Adrenal gland (tissue), 12 donors: ENCODE results near the gene HIF1AN. TPM values are rescaled to one million over a fixed set of nuclear protein-coding genes. Genes with fewer than 3 reads are reported as not detected.

Source experiments
- DNase-seq, 7 donors: peaks; one replicate each; pipeline ENCODE4 v3.0.0-alpha.2; 2019 to 2020
- H3K27ac ChIP-seq, 5 donors: fragments of 200-600 bp; sonication (generic) in 4 of 5; 1 replicate in 3 of 5; 2 replicates in 2 of 5; pipeline versions ENCODE4 v1.5.1 to v1.8.0; 2016 to 2020; ENCODE audit warnings: mild to moderate bottlenecking in 1 of 5
- H3K27me3 ChIP-seq: fragments of 200-600 bp; 2 replicates; pipeline ENCODE4 v1.8.0; 2021
- H3K36me3 ChIP-seq, 2 donors: fragments of 200-600 bp; replicated peaks in 1 of 2; 1 replicate in 1 of 2; 2 replicates in 1 of 2; pipeline versions ENCODE4 v1.5.1 to v1.8.0; 2018 to 2022
- H3K4me1 ChIP-seq, 2 donors: fragments of 200-600 bp; replicated peaks in 1 of 2; 1 replicate in 1 of 2; 2 replicates in 1 of 2; pipeline versions ENCODE4 v1.5.1 to v1.8.0; 2018 to 2021
- H3K4me3 ChIP-seq, 4 donors: fragments of 200-600 bp; sonication (generic) in 3 of 4; one replicate each; pipeline ENCODE4 v1.5.1; 2016 to 2018
- H3K9me3 ChIP-seq, 3 donors: fragments of 200-600 bp; sonication (generic) in 1 of 3; replicated peaks in 1 of 3; 1 replicate in 2 of 3; 2 replicates in 1 of 3; pipeline versions ENCODE4 v1.5.1 to v1.8.0; 2016 to 2021
- POLR2A ChIP-seq, 2 donors: fragments of 450-650 bp; IDR thresholded peaks; one replicate each; pipeline ENCODE4 v1.6.1; 2017; ENCODE audit warnings: antibody characterized with exemption in 2 of 2, mild to moderate bottlenecking in 2 of 2, moderate library complexity in 1 of 2
- WGBS, 4 donors: extraction: QIAGEN DNeasy Blood & Tissue Kit in 2 of 4; methylation state at CpG; one replicate each; pipeline versions ENCODE4 v1.1.5 to v1.1.7; 2013 to 2017; 5-methylcytosine and 5-hydroxymethylcytosine counted together
- intact Hi-C, 2 donors: fragments of 100-400 bp; cut with DNase I; formaldehyde crosslinking; loops; one replicate each; pipeline versions ENCODE4 v1.14.1 to v1.15.0; 2022 to 2023
- polyA plus RNA-seq, 3 donors: library from polyadenylated mRNA; stranded (reverse); fragments of 200-250 nt in 2 of 3; fragments of 350-450 nt in 1 of 3; fragmentation: Illumina TruSeq in 1 of 3; extraction: RNeasy Lipid Tissue Mini Kit (QIAGEN cat#74804) in 1 of 3; gene quantifications; one replicate each; pipeline ENCODE4 v1.2.3, GENCODE V29; 2013 to 2014
- total RNA-seq, 9 donors: library from RNA; depleted of rRNA in 4 of 9; stranded (reverse); fragments of >200 nt in 4 of 9; fragments of 120-200 nt in 1 of 9; fragmentation: NEBNext Ultra II Directional in 1 of 9; extraction: Animal tissue kit (Norgen Biotek cat#: 25700) in 1 of 9; gene quantifications; one replicate each; pipeline versions ENCODE4 v1.1.0 to v1.2.4, GENCODE V29; 2013 to 2023
- TF ChIP-seq, protein P1 (sequence below), 6 experiments: fragments of 450-650 bp in 4 of 6; fragments of 200-600 bp in 2 of 6; sonication (generic) in 1 of 6; IDR thresholded peaks; 1 replicate in 5 of 6; 2 replicates in 1 of 6; pipeline versions ENCODE4 v1.5.1 to v1.8.0; 2016 to 2021; ENCODE audit warnings: antibody characterized with exemption in 6 of 6, mild to moderate bottlenecking in 2 of 6, moderate library complexity in 1 of 6
- donor health status: healthy with polysubstance abuse.
- donor health status: Bipolar disorder and iron deficiency.
- donor health status: DM: yes; HTN: yes; CAD: no.
- donor health status: DM: no; HTN: no; CAD: no.
- donor health status: DM: no; HTN: no; CAD: no.
- donor health status: DM: yes; HTN: yes; CAD: no.

The HIF1AN gene
- total and polyA plus RNA-seq, 12 donors = 6.7 to 46.4 (median 20.0) TPM

DNA sequence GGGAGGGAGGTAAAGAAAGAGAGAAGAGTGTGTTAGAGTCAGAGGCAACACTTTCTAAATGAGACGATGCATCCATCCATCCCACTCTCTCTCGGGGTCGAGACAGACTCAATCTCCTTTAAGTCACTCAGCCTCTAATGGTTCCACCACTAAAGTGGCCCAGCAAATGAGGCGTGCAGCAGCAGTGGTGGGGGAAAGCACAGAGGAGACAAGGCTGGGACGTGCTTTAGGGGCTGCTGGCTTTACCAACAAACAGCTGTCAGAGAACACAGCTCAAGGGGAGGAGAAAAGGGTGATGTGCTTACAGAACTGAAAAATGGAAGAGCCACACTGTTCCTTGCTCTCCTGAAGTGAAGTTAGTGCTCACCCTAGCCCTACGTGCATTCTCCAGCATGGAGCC lies 11.5 kb upstream of the HIF1AN start:
- 88 to 93% (median 92%) methylated on average over 6 of the region's 6 CpGs for whole genome bisulfite sequencing, 4 donors
- no peaks in the 10 kb centered on the region for H3K27me3 ChIP-seq
- DNase-seq = no peak
- TF ChIP-seq POLR2A (IDR thresholded peaks at IDR 0.05) = no peak
- TF ChIP-seq, protein P1, sequence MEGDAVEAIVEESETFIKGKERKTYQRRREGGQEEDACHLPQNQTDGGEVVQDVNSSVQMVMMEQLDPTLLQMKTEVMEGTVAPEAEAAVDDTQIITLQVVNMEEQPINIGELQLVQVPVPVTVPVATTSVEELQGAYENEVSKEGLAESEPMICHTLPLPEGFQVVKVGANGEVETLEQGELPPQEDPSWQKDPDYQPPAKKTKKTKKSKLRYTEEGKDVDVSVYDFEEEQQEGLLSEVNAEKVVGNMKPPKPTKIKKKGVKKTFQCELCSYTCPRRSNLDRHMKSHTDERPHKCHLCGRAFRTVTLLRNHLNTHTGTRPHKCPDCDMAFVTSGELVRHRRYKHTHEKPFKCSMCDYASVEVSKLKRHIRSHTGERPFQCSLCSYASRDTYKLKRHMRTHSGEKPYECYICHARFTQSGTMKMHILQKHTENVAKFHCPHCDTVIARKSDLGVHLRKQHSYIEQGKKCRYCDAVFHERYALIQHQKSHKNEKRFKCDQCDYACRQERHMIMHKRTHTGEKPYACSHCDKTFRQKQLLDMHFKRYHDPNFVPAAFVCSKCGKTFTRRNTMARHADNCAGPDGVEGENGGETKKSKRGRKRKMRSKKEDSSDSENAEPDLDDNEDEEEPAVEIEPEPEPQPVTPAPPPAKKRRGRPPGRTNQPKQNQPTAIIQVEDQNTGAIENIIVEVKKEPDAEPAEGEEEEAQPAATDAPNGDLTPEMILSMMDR (IDR thresholded peaks at IDR 0.05) = no peak
- H3K9me3 ChIP-seq = no peaks in the 10 kb centered on the region
- peaks cover 0 to 42% of the 10 kb centered on the region in 2 donors for H3K36me3 ChIP-seq
- H3K27ac ChIP-seq = no peak overlapping the region
- H3K4me1 ChIP-seq = peaks cover 18 to 32% of the 10 kb centered on the region in 2 donors
- H3K4me3 ChIP-seq = no peak overlapping the region
- intact Hi-C loops = loop anchor here in 1 of 2 donors (10.0 kb wide), 1 partner anchor 189 kb away; the partner anchor contains the start of gene PKD2L1

DNA sequence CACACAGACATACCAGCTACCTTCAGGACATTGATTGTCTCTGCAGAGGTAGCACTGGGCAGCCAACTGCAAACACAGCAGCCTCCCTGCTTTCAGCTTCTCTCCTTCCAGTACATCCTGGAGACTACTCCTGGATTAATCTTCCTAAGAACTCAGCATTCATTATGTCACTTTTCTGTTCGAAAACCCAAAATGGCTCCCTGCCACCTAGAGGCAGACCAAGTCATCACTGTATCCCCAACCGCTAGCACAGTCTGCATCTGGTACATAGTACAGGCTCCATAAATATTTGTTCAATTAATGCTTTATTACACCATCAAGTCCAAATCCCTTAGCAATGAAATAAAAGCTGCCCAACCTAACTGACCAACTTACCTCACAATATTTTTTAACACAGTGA lies 11.1 kb upstream of the HIF1AN start:
- intact Hi-C loops = loop anchor here in 1 of 2 donors (10.0 kb wide), 1 partner anchor 190 kb away; the partner anchor contains the start of gene PKD2L1
- 79 to 88% (median 86%) methylated on average over 2 of the region's 2 CpGs for WGBS, 4 donors
- H3K9me3 ChIP-seq = no peaks in the 10 kb centered on the region
- DNase-seq = no peak
- no peak overlapping the region for H3K27ac ChIP-seq
- H3K4me3 ChIP-seq = no peak overlapping the region
- H3K4me1 ChIP-seq = peaks cover 18 to 29% of the 10 kb centered on the region in 2 donors
- H3K27me3 ChIP-seq = no peaks in the 10 kb centered on the region
- H3K36me3 ChIP-seq = peaks cover 0 to 42% of the 10 kb centered on the region in 2 donors
- TF ChIP-seq, protein P1 (IDR thresholded peaks at IDR 0.05) = no peak
- no peak for TF ChIP-seq POLR2A (IDR thresholded peaks at IDR 0.05)

DNA sequence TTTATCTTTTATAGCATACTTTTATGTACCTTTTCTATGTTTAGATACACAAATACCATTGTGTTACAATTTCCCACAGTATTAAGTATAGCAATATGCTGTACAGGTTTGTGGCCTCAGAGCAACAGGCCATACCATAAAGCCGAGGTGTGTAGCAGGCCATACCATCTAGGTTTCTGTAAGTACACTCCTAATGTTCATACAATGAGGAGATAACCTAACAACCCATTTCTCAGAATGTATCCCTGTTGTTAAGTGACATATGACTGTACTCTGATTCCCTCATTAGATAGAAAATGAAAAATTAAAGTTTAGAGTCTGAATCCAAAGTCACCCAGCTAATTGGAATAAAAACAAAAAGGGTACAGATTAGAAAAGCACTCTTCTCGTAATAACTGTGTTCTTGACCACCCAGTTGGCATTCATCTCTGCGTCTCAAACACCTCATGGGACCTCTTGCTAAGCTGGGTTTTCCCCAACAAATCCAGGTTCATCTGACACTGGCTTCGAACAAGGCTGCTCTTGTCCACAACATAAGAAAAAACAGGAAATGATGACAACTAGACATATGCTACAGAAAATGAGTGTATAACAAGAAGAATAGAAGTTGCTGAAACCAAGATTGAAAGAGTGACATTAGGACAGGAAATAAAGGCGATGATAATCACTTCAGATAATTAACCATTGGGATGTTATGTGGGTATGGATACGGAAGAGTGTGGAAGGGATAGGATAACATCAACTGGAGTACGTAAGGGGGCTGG lies 7.4 kb upstream of the HIF1AN start:
- intact Hi-C loops = loop anchor here in 1 of 2 donors (10.0 kb wide), 1 partner anchor 194 kb away; the partner anchor contains the start of gene PKD2L1
- H3K27me3 ChIP-seq = no peaks in the 10 kb centered on the region
- H3K4me1 ChIP-seq = peaks cover 18 to 25% of the 10 kb centered on the region in 2 donors
- 49 to 59% (median 54%) methylated on average over 7 of the region's 7 CpGs for WGBS, 4 donors
- DNase-seq = no peak
- peak overlapping the region in 2 of 4 donors; percentile 58 to 87 for H3K4me3 ChIP-seq
- H3K27ac ChIP-seq = peak overlapping the region in 1 of 5 donors; percentile 72
- TF ChIP-seq POLR2A (IDR thresholded peaks at IDR 0.05) = no peak
- TF ChIP-seq, protein P1 (IDR thresholded peaks at IDR 0.05) = no peak
- no peaks in the 10 kb centered on the region for H3K9me3 ChIP-seq
- H3K36me3 ChIP-seq = peaks cover 0 to 39% of the 10 kb centered on the region in 2 donors

DNA sequence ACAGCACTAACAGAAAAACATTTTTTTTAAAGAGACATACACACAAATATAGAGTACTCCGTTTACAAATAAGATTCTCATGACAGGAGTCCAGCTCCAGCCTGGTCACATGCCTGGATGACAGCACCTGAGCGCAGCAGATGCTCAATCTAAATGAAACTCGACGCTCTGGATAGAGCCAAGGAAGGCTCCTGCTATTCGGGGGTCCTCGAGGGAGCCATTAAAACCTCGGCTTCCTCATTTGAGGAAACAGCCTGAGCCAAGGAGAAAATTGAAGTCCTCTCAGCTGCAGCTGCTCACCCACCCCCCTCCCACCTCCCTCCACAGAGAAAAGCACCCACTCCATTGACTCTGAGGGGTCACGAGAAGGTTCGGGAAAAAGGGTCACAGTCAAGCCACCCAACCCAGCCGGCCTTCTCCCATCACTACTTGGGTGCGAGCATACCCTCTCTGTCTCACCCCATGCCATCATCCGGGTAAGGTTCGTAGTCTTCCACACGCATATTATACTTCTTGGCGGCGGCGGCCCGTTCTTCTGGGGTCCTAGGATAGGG lies 6.7 kb upstream of the HIF1AN start:
- peak overlapping the region; percentile 58 to 87 (median 82) for H3K4me3 ChIP-seq
- WGBS, 4 donors = 0 to 1% (median 1%) methylated on average over 14 to 18 of the region's 18 CpGs
- H3K27me3 ChIP-seq = no peaks in the 10 kb centered on the region
- intact Hi-C loops = loop anchor here in 1 of 2 donors (10.0 kb wide), 1 partner anchor 194 kb away; the partner anchor contains the start of gene PKD2L1
- H3K36me3 ChIP-seq = peaks cover 0 to 32% of the 10 kb centered on the region in 2 donors
- H3K4me1 ChIP-seq = peaks cover 18 to 25% of the 10 kb centered on the region in 2 donors
- H3K27ac ChIP-seq = peak overlapping the region in 3 of 5 donors; percentile 67 to 86 (median 72)
- peak in 4 of 7 donors; percentile 20 to 61 (median 28) for DNase-seq
- TF ChIP-seq, protein P1 (IDR thresholded peaks at IDR 0.05) = no peak
- no peak for TF ChIP-seq POLR2A (IDR thresholded peaks at IDR 0.05)
- no peaks in the 10 kb centered on the region for H3K9me3 ChIP-seq
